ENCODE measurements around the gene MDK. TPM values are rescaled to one million over a fixed set of nuclear protein-coding genes. Genes with fewer than 3 reads are reported as not detected.
"Not testable (repeated sequence)": the region's sequence is repeated elsewhere in the genome, so short reads cannot be mapped to it uniquely, and the experiment has no call there.

Gene MDK
- total RNA-seq, 2 experiments from 2014 or later = 3.5 to 4.1 TPM

GRCh38 chr11:46373787-46374740 is 7.4 kb upstream of the MDK start:
- no peak for DNase-seq
- POLR2A ChIA-PET = no interaction called here
- peaks cover 55% of the 10 kb centered on the region for H3K36me3 Mint-ChIP-seq (ENCODE audit: low read depth)
- no peaks in the 10 kb centered on the region for H3K9me3 Mint-ChIP-seq
- H3K27me3 Mint-ChIP-seq = no peaks in the 10 kb centered on the region
- CTCF ChIA-PET = interaction anchor here (2.1 kb wide), 1 partner anchor 22 kb away, joined by 5 read pairs; no protein-coding TSS in a partner anchor
- no peak overlapping the region for H3K27ac Mint-ChIP-seq
- no peak overlapping the region for H3K4me3 Mint-ChIP-seq
- peaks cover 5% of the 10 kb centered on the region for H3K4me1 Mint-ChIP-seq

DNA sequence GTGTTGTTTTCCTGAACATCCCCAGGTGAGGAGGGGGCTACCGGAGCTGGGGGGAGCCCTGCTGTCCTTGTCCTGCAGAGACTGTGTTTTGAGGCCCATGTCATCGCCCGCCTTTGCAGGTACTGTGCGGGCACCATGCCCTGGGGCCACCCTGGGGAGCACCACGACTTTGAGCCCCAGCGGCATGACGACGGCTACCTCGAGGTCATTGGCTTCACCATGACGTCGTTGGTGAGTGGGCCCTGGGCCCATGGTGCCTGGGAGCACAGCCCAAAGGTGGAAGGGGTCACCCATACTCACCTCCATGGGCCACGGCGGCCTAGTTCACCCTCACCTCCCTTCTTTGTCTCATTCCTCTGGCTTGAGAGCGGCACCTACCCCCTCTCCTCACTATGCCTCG is 6.7 kb upstream of the MDK start:
- DNase-seq = no peak
- POLR2A ChIA-PET = no interaction called here
- Mint-ChIP-seq H3K27me3 (no peaks in the 10 kb centered on the region), H3K4me3 (no peak overlapping the region), H3K27ac (no peak overlapping the region), H3K36me3 (ENCODE audit: low read depth) (peaks cover 50% of the 10 kb centered on the region), H3K9me3 (no peaks in the 10 kb centered on the region), H3K4me1 (peaks cover 6% of the 10 kb centered on the region)
- CTCF ChIA-PET = no interaction called here

GRCh38 chr11:46375392-46376101 is 5.9 kb upstream of the MDK start:
- Mint-ChIP-seq H3K4me1 (peaks cover 9% of the 10 kb centered on the region), H3K36me3 (ENCODE audit: low read depth) (peaks cover 43% of the 10 kb centered on the region), H3K27me3 (no peaks in the 10 kb centered on the region), H3K27ac (no peak overlapping the region), H3K9me3 (no peaks in the 10 kb centered on the region), H3K4me3 (no peak overlapping the region)
- DNase-seq = no peak
- CTCF ChIA-PET = interaction anchor here (0.6 kb wide), 1 partner anchor 255 kb away, joined by 4 read pairs; no protein-coding TSS in a partner anchor
- POLR2A ChIA-PET = no interaction called here

DNA sequence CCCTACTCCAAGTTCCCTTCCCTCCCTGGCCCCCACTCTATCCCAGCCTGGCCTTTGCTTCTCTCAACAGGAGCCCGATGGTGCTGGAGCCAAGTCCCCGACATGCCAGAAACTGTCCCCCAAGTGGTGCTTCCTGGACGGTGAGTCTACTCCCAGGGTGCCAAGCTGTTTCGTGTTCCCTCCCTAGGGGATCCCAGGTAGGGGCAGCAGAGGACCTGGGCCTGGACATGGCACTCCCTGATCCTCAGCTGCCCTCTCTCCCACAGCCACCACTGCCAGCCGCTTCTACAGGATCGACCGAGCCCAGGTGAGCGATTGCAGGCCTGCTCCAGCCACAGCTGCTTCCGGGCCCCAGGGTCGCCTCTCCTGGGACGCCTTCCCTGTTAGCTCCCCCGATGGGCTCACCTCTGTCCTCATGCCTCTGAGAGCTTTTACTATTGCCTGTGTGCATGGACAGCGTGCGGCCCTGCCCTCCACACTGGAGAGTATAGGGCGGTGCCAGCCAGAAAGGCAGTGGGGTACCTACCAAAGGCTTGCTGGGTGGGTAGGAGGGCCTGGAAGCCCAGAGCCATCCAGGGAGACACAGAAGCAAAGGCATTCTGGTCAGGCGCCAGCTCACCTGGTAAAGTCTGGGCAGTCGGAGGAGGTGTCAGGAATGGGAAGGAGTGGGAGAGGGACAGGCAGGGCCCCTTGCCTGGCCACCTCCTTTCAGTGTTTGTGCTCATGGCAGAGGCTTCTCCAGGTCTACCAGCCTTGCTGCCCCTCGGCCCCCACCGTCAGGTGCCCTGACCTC is 5.0 kb upstream of the MDK start:
- DNase-seq = no peak
- ChIA-PET POLR2A (no interaction called here), CTCF (interaction anchor here (2.3 kb wide), 1 partner anchor 8 kb away, joined by 10 read pairs; no protein-coding TSS in a partner anchor)
- no peaks in the 10 kb centered on the region for H3K27me3 Mint-ChIP-seq
- no peaks in the 10 kb centered on the region for H3K9me3 Mint-ChIP-seq
- H3K36me3 Mint-ChIP-seq (ENCODE audit: low read depth) = peaks cover 42% of the 10 kb centered on the region
- H3K27ac Mint-ChIP-seq = no peak overlapping the region
- H3K4me1 Mint-ChIP-seq = peaks cover 9% of the 10 kb centered on the region
- no peak overlapping the region for H3K4me3 Mint-ChIP-seq

GRCh38 chr11:46377290-46377689 is 4.2 kb upstream of the MDK start:
- peaks cover 41% of the 10 kb centered on the region for H3K36me3 Mint-ChIP-seq (ENCODE audit: low read depth)
- peaks cover 14% of the 10 kb centered on the region for H3K4me1 Mint-ChIP-seq
- ChIA-PET CTCF (interaction anchor here (2.3 kb wide), 1 partner anchor 9 kb away, joined by 10 read pairs; no protein-coding TSS in a partner anchor), POLR2A (no interaction called here)
- peaks cover 4% of the 10 kb centered on the region for H3K27me3 Mint-ChIP-seq
- no peak overlapping the region for H3K4me3 Mint-ChIP-seq
- H3K9me3 Mint-ChIP-seq = no peaks in the 10 kb centered on the region
- H3K27ac Mint-ChIP-seq = no peak overlapping the region
- DNase-seq = no peak

- Mint-ChIP-seq H3K36me3 (ENCODE audit: low read depth) (peaks cover 41% of the 10 kb centered on the region), H3K27me3 (peaks cover 4% of the 10 kb centered on the region), H3K27ac (peak overlapping the region; percentile 7), H3K4me3 (no peak overlapping the region), H3K4me1 (peaks cover 14% of the 10 kb centered on the region), H3K9me3 (no peaks in the 10 kb centered on the region)
- ChIA-PET POLR2A (interaction anchor here (1.0 kb wide), 1 partner anchor 15 kb away, joined by 3 read pairs; no protein-coding TSS in a partner anchor), CTCF (interaction anchor here (0.8 to 2.3 kb wide), 3 partner anchors 9 to 26 kb away, joined by 3 to 10 read pairs (median 3); no protein-coding TSS in a partner anchor)
- no peak for DNase-seq
Observed at GRCh38 chr11:46377831-46378230, 3.6 kb upstream of the MDK start.

- H3K27me3 Mint-ChIP-seq = peaks cover 5% of the 10 kb centered on the region
- no peaks in the 10 kb centered on the region for H3K9me3 Mint-ChIP-seq
- POLR2A ChIA-PET = interaction anchor here (1.0 kb wide), 1 partner anchor 15 kb away, joined by 3 read pairs; no protein-coding TSS in a partner anchor
- H3K27ac Mint-ChIP-seq = no peak overlapping the region
- CTCF ChIA-PET = interaction anchor here (0.8 to 2.3 kb wide), 3 partner anchors 10 to 26 kb away, joined by 3 to 10 read pairs (median 3); no protein-coding TSS in a partner anchor
- H3K4me1 Mint-ChIP-seq = peaks cover 14% of the 10 kb centered on the region
- H3K4me3 Mint-ChIP-seq = no peak overlapping the region
- DNase-seq = no peak
- H3K36me3 Mint-ChIP-seq (ENCODE audit: low read depth) = peaks cover 41% of the 10 kb centered on the region
Observed at GRCh38 chr11:46378296-46378695, 3.2 kb upstream of the MDK start.

DNA sequence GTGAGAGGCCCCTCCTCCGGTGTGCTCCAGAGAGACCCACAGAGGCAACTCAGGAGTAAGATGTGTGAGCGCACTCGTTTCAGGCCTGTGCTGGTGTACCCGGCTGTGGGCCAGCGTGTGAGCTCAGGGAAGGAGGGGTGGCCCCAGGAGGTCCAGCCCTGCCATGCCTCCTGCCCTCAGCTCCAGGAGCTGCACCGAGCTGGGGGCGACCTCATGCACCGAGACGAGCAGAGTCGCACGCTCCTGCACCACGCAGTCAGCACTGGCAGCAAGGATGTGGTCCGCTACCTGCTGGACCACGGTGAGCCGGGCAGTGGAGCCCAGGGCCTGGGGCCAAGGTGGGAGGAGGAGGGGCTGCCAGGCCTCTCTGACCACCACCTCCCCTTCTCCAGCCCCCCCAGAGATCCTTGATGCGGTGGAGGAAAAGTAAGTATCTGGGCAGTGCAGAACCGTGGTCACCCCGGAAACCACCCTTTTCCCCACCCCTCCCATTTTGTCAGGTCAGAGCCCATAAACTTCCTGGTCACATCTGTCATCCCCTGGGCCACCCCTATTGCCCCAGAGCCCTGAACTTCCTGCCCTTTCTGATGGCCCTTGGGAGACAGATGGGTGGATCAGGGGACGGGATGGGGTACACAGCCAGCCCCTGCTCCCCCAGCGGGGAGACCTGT is 2.5 kb upstream of the MDK start:
- H3K4me1 Mint-ChIP-seq = peaks cover 15% of the 10 kb centered on the region
- peaks cover 9% of the 10 kb centered on the region for H3K27me3 Mint-ChIP-seq
- peak overlapping the region; percentile 41 for H3K4me3 Mint-ChIP-seq
- POLR2A ChIA-PET = interaction anchor here (1.0 kb wide), 1 partner anchor 16 kb away, joined by 3 read pairs; no protein-coding TSS in a partner anchor
- no peak overlapping the region for H3K27ac Mint-ChIP-seq
- DNase-seq = no peak
- H3K36me3 Mint-ChIP-seq (ENCODE audit: low read depth) = peaks cover 41% of the 10 kb centered on the region
- no peaks in the 10 kb centered on the region for H3K9me3 Mint-ChIP-seq
- CTCF ChIA-PET = interaction anchor here (0.8 to 2.3 kb wide), 3 partner anchors 10 to 27 kb away, joined by 3 to 10 read pairs (median 3); no protein-coding TSS in a partner anchor

GRCh38 chr11:46379482-46380293 is 1.8 kb upstream of the MDK start:
- POLR2A ChIA-PET = interaction anchor here (1.1 kb wide), 1 partner anchor 12 kb away, joined by 3 read pairs; no protein-coding TSS in a partner anchor
- CTCF ChIA-PET, H3K9me3 Mint-ChIP-seq, DNase-seq, H3K27ac Mint-ChIP-seq: not testable (repeated sequence)
- Mint-ChIP-seq H3K4me1 (peaks cover 15% of the 10 kb centered on the region), H3K4me3 (peak overlapping the region; percentile 41), H3K36me3 (ENCODE audit: low read depth) (peaks cover 36% of the 10 kb centered on the region), H3K27me3 (peaks cover 11% of the 10 kb centered on the region)

DNA sequence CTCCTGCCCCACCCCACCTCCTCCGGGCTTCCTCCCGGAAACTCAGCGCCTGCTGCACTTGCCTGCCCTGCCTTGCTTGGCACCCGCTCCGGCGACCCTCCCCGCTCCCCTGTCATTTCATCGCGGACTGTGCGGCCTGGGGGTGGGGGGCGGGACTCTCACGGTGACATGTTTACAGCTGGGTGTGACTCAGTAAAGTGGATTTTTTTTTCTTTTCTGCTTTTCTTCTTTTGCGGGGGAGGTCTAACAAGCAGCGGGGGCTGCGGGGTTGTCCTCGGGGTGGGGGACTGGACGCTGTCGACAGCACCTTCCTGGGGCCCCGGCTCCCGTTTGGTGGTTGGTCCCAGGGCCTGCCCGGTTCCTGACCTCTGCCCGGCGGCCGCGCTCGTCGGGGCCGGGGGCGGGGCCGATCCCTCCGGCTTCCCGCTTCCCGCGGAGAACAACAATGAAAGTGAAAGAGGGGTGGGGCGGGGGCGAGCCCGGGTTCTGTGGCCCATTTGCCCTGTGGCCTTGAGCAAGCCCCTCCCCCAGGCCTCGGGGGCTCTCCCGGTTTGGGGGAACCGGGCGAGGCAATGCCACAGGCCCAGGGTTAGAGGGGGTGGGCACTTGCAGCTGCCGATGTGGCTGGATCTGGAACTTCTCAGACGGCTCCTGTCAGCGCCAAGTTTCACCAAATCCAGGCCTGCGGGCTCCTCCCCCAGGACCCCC is 975 bp upstream of the MDK start:
- peak overlapping the region; percentile 60 for H3K27ac Mint-ChIP-seq
- H3K4me1 Mint-ChIP-seq = peaks cover 15% of the 10 kb centered on the region
- ChIA-PET POLR2A (interaction anchor here (1.1 kb wide), 1 partner anchor 12 kb away, joined by 3 read pairs; no protein-coding TSS in a partner anchor), CTCF (no interaction called here)
- H3K4me3 Mint-ChIP-seq = peak overlapping the region; percentile 70
- H3K36me3 Mint-ChIP-seq (ENCODE audit: low read depth) = peaks cover 29% of the 10 kb centered on the region
- DNase-seq = peak; percentile 71
- peaks cover 14% of the 10 kb centered on the region for H3K27me3 Mint-ChIP-seq
- H3K9me3 Mint-ChIP-seq = no peaks in the 10 kb centered on the region

Measured in activated CD4-positive, alpha-beta memory T cell treated with anti-CD3 and anti-CD28 coated beads, Interleukin-2, amount 10 ng/mL, durations not matched to agents 7 days and 5 days (primary cell).